Activated CD4-positive, CD25-positive, alpha-beta regulatory T cell treated with anti-CD3 and anti-CD28 coated beads, Interleukin-2, amount 50 U/mL, for 24 hours (primary cell): ENCODE results near the gene NRXN3.

Source experiments
- ATAC-seq, 2 donors: fragments of 150-1000 bp; cut with Tn5 transposase; one replicate each; pipeline ENCODE4 v1.10.0; 2021; ENCODE audit warnings: mild to moderate bottlenecking in 1 of 2, moderate library complexity in 1 of 2

The NRXN3 gene

DNA sequence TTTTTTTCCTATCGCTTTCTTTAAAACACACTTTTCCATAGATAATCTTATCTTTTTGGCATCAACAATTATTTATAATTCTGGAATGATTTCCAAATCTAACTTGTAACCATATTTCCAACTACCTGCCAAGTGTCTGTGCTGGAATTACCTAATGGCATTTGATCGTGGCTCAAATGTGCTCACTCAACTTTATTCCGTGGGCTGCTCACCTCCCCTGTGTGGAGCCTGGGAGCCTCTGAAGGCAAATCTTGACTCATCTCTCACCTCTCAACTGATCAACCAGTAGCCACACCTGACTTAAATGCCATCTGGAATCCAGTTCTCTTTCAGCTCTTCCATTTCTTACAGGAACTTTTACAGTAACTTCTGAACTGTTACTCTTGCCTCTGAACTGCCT lies 1432.6 kb downstream of the NRXN3 start:
- no peak for ATAC-seq

DNA sequence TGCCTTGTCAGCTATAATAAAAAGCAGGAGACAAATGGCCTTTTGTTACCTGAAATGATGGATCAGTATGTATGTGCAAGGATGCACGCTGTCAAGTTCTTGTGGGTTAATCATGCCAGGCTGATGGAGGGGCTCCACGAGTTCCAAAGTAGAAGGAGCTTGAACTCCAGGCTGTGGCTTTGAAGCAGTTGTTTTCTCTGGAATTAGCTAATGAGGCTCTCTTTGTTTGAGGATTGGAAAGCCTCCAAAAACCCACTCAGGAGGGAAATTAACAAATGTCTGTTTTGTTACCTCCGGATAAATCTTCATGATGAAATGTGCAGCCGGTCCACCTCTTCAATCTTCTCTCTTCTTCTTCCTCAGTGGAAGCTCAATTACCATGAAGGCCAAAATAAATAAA lies 1435.7 kb downstream of the NRXN3 start:
- no peak for ATAC-seq

DNA sequence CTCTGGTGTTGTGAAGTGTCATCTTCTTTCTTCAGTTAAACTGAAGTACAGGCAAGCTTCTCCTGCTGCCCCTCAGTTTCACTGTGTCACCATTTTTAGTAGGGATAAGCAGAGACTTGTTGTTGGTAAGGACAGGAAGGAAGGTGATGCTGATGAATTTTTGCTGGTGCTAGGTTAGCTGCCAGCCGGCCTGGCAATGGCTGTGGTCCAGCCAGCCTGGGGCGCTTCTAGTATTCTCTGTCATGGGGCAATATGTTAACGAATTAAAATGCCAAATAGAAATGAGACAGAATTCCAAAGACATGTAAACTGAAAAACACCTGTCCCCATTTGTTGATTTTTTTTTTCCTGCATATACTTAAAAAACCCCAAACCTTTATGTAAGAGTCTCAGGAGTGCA lies 1438.3 kb downstream of the NRXN3 start:
- no peak for ATAC-seq

DNA sequence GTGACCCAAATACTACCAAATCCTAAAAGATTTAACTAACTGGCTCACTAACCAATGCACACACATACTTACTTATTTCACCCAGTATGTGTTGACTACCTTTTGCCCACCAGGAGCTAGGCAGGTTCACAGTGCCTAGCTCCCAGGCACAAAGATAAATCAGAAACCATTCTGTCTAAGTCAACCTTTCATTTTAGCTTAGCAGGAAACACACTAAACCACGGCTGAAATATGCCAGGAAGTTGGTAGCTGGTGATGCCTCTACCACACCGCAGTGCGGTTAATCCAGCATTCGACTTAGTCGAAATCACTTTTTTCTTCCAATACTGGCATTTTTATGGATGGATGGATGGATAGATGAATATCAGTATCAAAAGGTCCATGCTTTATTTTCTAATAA lies 1443.5 kb downstream of the NRXN3 start:
- no peak for ATAC-seq

DNA sequence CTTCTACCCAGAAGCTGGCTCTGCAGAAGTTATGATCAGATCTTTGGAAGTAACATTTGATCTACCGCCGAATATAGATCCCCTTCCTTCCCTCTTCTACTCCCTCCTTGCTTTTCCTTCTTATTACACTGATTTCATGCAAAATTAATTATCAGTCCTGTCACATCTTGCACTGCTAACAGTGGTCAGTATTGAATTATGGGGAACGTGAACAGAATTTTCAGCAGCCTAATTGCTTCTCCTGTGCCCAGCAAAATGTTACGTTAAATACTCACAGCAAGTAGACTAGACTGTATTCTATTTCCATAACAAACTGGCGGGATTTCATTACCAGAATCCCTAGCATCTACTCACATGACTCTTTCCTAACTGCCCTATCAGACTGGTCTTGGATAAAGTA lies 1444.3 kb downstream of the NRXN3 start:
- ATAC-seq, result no peak

DNA sequence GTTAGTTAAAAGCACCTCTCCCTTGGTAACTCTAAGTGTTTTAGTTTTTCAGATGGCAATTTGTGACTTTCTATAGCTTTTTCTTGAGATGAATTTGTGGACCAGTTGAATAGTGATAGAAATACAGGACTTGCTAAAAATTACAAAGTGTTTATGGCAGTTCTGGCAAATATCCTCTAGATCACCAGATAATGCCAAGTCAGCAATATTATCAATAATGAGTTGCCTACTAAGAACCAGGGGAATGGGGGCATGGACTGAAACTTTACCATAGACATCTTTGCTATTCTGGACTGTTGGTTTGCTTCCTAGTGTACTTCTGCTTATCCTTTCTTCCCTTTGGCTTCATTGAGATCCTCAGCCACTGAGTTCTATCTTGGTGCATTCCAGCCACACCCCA lies 1456.9 kb downstream of the NRXN3 start:
- no peak for ATAC-seq

DNA sequence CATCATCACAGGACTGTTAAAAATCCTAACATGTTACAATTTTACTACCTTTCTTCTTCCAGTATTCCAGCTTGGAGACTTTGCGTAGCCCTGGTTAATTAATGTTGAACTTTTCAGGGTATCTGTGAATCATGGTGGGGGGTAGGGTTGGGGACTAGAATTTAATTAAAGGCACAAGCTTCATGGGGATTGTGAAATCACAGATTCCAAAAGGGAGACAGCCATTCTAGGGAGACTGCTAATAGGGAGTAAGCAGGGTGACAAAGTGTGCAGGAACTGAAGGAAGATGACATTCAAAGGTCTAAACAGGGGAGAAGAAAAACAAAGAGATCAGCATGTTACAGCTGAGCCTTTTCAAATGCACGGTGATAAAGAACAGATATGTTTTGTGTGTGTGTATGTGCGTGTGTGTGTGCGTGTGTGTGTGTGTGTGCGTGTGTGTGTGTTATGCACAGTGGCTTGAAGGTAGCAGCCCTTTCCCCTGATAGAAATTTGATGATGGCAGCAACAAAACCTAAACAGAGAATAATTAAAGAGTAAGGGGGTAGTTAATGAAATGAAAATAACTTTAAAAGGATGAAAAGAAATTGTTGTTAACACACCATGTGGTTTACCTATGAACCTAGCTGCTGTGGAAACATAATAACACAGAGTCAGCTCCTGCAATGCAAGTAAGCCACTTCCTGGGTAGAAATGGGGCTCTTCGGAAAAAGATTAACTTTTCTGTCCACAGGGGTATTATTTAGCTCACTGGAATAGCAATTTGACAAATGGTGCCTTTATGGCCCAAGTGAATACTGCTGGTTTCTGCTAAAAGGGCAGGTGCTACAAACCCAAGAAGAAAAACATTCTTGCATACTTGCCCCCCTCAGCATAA lies 1459.5 kb downstream of the NRXN3 start:
- no peak for ATAC-seq

DNA sequence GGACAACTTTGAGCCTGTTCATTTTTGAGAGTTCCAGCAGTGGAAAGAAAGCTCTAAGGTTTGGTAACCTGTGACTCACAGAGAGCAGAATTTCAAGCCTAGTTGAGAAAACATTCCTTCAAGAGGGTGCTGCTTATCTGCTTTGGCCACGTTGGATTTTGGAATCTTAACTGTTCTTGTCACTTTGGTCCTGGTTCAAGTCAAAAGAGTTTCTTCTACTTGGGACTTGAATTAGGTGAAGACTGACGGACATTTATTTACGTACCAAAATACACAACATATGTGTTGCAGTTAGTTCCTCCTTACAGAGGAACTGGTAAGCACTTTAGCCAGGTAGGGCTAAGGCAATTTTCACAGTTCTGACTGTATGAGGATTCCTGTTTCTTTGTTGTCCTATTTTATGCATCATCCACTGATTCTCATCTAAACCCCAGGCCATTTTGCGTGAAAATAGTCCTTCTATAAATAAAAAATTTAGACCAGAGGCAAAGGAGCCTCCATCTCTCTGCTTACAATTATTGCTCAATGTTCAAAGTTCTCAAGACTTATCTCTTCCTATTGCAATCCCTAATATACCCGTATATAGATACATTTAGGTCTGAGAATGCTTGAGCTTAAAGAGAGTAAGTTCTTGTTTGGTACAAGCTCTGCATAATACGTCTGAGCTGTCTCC lies 1460.3 kb downstream of the NRXN3 start:
- ATAC-seq, result no peak

DNA sequence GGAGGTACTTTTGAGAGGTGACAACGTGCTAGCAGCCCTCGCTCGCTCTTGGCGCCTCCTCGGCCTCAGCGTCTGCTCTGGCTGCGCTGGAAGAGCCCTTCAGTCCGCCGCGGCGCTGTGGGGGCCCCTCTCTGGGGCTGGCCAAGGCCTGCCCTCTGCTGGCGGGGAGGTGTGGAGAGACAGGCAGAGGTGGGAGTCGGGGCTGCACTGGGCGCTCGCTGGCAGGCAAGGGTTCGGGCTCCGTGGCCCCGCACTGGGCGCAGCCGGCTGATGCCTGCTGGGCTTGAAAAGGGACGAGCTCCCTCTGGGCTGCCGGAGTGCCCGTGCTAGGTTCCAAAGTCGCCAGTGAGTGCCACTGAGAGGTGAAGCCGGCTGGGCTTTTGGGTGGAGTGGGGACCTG lies 1461.1 kb downstream of the NRXN3 start:
- ATAC-seq, result no peak

DNA sequence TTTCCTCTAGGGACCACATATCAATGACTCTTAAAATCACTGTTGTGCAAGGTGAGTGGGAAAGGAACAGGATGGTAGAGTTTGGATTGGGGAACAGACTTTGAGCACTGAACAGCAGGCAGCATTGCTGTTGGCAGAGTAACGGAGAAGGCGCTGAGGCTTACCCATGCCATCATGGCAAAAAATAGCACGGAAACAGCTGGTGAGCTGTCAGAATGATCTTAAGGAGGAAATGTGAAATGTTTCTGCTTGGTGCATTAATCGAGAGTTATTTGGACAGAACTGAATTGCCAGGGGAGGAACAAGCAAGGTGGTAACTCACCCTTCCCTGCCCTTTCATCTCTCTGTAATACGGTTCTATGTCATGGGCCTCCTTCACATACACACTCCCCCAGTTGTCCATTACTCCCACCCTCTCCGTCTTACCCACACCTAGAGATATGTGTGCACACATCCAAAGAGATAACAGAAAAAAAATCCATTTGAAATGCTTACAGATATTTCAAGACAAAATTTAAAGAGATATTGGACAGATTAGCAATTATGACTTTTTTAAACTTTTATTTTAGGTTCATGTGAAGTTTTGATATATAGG lies 1468.6 kb downstream of the NRXN3 start:
- ATAC-seq, result no peak

DNA sequence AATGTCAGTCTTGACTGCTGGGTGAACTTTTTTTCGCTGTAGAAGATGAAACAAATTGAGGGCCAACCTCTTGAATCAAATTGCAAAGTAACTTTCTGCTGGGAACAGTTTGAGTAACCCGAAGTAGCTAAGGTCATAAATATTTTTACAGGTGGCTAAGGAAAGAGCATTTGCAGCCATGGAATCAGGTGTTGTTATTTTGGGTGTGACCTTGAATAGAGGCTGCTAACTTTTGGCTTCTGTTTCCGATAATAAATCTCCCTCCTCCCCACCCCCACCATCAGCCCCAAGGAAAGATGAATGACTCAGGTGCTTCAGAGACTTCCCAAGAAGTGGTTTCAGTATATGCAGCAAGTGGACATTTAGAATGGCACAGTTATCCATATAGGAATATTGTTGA lies 1469.4 kb downstream of the NRXN3 start:
- ATAC-seq, result no peak

DNA sequence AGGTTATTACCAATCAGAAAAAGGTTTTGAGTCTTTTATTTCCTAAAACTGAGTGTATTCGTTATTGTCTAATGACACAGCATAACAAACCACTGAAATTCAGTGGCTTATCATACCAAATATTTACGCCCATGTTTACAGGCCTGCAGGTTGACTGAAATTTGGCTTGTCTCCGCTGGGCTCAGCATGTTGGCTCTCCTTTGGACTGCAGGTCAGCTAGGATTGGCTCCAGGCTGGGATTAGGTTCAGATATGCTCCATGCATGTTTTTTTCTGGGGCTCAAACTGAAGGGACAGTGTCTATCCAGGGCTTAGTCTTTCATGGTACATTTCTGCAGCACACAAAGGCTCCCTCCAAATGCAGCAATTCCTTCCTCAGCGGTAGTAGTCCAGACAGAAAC lies 1471.2 kb downstream of the NRXN3 start:
- no peak for ATAC-seq

DNA sequence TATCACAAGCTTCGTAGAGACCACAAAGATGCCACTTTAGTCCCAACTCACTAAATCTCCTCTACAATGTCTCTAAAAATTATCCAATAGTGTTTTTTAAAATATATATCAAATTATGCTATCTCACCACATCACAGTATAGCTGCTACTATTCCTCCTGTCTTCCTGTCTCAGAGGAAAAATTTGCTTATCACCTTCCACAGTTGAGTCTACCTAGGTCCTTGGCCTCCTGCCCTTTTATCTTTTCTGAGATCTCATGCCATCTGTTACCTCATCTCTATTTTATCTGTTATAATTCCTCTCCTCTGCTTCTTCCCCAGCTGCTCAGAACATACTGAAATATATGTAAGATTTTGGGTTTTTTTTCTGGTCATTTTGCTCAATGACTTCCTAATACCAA lies 1473.0 kb downstream of the NRXN3 start:
- no peak for ATAC-seq

DNA sequence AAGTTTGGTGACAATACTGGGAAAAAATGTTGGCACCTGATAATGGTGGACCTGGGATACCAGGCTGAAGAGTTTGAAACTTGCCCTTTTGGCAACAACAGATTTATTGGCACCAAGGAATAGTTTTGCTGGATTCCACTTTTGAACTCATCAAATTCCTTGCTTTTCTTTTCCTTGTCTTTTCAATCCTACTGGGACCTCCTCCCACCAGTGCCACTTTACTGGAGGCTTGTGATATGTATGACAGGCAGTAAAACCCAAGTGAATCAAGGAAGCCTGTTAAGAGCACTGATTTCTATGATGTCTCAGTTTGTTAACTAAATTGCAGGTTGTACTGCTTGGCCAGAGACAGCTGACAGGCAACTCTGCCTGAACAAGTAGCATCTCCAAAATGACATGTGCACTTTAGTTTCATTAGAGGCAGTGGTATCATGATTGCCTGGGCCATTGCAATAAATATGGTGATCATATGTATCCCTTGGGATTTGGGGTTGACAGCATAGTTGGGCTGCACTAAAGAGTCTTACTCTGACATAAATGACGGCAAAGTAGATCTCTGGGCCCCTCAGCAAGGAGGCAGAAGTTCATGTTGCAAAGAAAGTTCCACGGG lies 1475.7 kb downstream of the NRXN3 start:
- ATAC-seq, result no peak

DNA sequence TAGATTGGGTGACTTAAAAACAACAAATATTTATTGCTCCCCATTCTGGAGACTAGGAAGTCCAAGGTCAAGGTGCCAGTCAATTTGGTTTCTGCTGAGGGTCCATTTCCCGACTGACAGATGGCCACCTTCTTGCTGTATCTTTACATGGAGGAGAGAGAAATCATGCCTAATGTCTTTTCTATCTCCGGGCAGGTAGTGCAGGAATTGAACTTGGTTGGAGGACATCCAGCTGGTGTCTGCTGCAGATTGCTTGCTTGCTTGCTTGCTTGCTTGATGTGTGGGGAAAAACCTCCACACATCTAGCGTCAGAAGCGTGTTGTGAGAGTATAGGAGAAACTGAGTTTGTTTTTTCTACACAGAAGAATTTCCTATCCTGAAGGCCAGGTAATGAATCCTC lies 1479.7 kb downstream of the NRXN3 start:
- ATAC-seq, result no peak

DNA sequence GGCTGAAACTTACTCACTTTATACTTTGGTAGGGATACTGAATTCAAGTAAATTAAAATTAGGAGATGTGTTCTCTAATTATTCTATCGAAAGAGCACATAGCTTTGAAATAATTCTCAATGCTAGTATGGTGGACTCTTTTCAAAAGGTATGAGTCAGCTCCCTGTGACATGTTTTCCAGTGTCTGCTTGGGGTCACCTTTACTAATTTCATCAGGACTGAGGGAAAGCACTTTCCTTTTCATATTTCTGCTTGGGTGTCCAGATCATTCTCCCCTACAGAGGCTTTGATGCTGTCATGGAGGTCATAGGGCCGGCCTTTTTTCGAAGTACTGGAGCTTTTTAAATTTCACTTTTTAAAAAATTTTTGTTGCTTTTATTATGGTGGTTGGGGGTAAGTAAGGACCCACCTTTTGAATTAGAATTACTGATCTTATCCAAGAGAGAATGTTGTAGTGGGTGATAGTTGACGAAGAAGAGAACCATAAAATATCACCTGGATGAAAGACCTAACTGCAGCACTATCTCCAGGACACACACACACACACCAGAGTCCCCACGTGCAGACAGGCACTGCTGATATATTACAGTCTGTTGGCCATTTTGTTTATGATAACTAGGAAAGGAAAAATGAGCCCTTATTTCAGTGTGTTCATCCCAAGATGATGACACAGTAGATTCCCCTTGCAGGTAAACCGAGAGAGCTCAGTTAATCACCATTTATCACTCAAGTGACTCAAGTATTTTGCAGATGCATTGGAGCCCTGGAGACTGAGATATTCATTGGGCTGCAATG lies 1482.5 kb downstream of the NRXN3 start:
- no peak for ATAC-seq

DNA sequence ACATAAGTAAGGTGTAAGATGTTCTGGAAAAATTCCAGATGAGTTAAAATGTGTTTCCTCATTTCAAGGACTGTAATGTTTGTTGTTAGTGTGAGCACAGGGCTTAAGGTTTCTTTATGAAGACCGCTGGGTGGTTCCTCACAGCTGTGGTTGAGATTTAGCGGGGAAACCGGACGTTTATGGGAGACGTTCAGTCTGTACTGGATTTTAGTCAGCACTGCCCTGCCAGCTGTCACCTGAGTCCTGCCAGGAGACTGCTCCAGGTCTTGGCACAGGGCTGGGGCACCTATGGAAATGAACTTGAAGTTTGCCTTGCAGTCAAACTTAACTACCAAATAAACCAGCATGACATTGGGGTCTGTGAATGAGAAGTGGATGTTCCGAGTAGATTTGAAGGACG lies 1485.9 kb downstream of the NRXN3 start:
- ATAC-seq, result no peak

DNA sequence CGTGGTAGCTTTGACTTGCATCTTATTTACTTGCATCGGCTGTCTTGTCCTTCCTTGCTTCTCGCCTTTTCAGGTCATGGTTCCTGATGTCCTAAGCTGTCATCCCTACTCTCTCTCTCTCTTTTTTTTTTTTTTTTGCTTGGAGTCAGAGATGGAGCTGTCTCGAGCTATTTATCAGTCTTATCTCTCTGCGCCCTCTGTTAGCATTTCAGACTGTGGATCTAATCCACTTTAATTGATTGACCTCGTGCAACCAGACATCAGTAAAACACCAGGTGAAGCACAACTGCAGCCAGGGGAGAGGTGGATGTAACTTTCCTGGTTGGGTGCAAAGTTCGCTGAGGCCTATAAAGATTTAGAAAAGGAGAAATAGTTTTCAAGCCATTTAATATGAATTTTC lies 1486.3 kb downstream of the NRXN3 start:
- no peak for ATAC-seq

DNA sequence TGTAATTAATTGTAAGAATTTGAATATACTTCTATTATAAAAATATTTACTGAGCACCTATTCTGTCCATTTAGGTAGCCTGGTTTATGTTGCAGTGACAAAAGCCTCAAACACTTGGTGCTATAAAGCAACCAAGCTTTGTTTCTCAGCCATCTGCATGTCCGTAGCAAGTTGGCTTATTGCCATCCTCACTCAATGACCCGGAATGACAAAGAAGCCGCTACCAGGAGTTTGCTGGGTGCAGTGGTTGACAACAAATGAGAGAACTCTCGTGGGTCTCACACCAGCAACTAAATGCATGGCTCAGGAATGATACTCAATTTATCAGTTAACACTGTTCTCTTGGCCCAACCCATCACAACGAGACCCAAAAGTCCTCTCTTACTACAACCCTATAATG lies 1488.0 kb downstream of the NRXN3 start:
- ATAC-seq, result no peak

DNA sequence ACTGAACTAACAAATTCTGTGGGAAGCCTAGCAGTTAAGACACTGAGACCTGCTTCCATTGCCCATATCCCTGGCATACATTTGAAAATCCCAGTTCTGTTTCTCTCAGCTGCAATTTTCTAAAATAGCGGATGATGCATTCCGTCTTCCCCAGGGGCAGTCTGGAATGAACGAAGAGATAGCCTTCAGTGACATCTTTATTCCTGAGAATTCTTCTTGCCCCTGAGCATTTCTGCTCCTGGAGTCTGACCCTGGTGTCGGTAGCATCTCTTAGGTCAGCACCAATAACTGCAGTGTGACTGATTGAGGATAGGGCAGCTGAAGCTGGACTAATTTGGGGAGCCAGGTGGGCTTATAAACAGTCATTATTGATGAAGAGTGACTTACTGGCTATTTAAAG lies 1488.6 kb downstream of the NRXN3 start:
- ATAC-seq, result no peak

DNA sequence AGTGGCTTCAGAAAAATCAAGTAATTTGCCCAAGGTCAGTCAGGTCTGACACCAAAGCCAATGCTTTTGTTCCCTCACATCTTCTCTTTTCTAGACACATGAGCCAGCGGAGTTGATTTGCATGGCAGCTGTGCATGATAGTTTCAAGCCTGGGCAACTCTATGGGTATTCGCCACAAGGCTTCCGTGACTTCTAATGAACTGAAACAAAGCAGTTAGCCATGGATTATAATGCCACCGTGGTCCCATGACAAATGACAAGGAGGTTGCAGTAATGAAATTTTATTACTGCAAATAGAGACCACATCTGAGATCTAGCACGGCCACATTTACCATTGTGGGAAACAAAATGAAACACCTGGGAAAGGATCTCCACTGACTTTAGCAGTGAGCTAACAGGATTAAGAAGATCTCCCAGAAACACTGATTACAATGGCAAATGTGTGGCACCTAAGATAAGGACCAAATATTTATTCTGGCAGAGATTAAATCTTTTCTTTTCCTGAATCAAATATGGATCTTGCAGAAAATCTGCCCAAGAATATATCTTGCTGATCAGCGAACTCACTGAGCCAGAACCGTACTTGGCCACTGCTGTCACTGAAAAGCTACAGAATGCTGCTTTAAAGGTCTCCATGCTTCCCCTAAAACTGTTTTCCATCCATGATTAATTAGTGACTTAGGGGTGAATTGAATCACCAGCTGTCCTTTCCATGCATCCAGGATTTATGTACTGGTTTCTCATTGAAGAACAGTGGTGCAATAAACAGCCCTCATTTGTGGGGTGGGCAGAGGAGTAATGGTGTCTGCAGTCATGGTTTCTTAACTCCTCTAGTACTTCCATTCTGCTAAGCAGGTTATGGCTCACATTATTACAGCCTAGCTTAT lies 1490.1 kb downstream of the NRXN3 start:
- no peak for ATAC-seq

DNA sequence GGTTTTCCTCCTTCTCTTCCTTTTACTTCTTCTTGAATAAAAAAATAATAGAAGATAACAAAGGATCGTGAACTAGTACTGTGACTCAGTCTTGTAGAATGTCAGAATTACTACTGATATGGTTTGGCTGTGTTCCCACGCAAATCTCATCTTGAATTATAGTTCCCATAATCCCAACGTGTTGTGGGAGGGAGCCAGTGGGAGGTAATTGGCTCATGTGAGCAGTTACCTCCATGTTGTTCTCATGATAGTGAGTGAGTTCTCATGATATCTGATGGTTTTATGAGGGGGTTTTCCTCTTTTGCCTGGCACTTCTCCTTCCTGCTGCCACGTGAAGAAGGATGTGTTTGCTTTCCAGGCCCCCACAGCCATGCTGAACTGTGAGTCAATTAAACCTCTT lies 1491.6 kb downstream of the NRXN3 start:
- no peak for ATAC-seq
